RWPE2 (cell line): ENCODE results near the gene DSCAM.
A peak's percentile ranks its signal among the peaks of the same experiment; 100 is the strongest.

ENCODE experiments used
- ATAC-seq: fragments of 200-7000 bp; cut with Tn5 transposase; 3 replicates; pipeline ENCODE4 v1.9.1; 2021; ENCODE audit warnings: low read depth
- DNase-seq: peaks from one replicate; pipeline ENCODE4 v3.0.0-alpha.2; 2020; ENCODE audit warnings: low spot score
- H3K27ac ChIP-seq: fragments of 450-650 bp; 2 replicates; pipeline ENCODE4 v1.5.1; 2017; ENCODE audit warnings: mild to moderate bottlenecking; ENCODE audit not compliant: poor library complexity, severe bottlenecking
- H3K27me3 ChIP-seq: fragments of 250-450 bp; sonication (Bioruptor Pico); 2 replicates; pipeline ENCODE4 v1.5.1; 2021; ENCODE audit warnings: mild to moderate bottlenecking, moderate library complexity; ENCODE audit not compliant: insufficient read depth, poor library complexity, severe bottlenecking
- H3K36me3 ChIP-seq: fragments of 250-450 bp; sonication (Bioruptor Pico); 2 replicates; pipeline ENCODE4 v1.5.1; 2020; ENCODE audit warnings: low read depth, mild to moderate bottlenecking, moderate library complexity
- H3K4me1 ChIP-seq: fragments of 250-450 bp; sonication (Bioruptor Pico); 2 replicates; pipeline ENCODE4 v1.5.1; 2021; ENCODE audit warnings: mild to moderate bottlenecking, moderate library complexity; ENCODE audit not compliant: insufficient read depth, poor library complexity, severe bottlenecking
- H3K4me3 ChIP-seq: fragments of 250-450 bp; sonication (Bioruptor Pico); 2 replicates; pipeline ENCODE4 v1.5.1; 2021; ENCODE audit warnings: mild to moderate bottlenecking, moderate library complexity; ENCODE audit not compliant: severe bottlenecking
- H3K9me3 ChIP-seq: fragments of 250-450 bp; sonication (Bioruptor Pico); 2 replicates; pipeline ENCODE4 v1.5.1; 2021; ENCODE audit warnings: mild to moderate bottlenecking, moderate library complexity; ENCODE audit not compliant: severe bottlenecking
- TF ChIP-seq, protein P1 (sequence below): fragments of 450-650 bp; IDR thresholded peaks from one replicate; pipeline ENCODE4 v1.5.1; 2017; ENCODE audit warnings: mild to moderate bottlenecking, moderate library complexity; ENCODE audit not compliant: poor library complexity, severe bottlenecking

Gene DSCAM

DNA sequence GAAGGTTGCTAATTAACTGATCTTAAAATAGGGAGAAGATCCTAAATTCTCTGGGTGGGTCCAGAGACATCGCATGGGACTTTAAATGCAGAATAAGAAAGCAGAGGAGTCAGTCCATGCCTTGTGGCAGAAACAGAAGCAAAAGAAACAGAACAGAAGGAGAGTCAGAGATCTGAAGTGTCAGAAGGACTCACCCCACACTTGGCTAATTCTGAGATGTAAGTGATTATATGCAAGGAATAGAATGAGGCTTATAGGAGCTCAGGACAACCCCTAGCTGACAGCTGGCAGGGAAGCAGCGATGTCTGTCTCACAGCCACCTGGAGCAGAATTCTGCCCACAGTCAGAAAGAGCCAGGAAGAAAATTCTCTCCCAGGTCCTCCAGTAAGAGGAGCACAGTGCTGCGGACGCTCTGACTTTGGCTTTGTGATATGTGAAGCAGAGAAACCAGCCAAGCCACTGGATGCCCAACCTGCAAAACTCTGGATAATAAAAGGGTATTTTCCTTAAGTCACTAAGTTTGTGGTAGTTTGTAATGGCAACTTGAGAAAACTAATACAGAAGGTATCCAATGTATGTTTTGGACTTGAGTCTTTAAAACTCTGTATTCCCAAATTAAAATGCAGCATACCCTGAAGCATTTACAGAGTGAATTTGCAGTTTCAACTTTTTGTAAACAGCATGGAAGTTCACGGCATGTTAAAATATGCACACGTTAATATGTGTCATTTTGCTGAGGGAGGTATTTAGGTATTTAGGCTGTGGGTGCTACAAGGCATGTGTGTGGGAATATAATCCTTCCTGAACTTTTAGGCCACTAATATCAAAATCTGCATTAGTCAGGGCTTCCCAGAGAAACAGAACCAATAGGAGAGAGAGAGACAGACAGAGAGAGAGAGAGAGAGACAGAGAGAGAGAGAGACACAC, 591.2 kb downstream of the DSCAM start:
- Histone ChIP-seq H3K9me3 (no peaks in the 10 kb centered on the region), H3K27ac (no peak overlapping the region), H3K27me3 (no peaks in the 10 kb centered on the region), H3K36me3 (no peaks in the 10 kb centered on the region), H3K4me1 (peaks cover 24% of the 10 kb centered on the region), H3K4me3 (no peak overlapping the region)
- TF ChIP-seq, protein P1, sequence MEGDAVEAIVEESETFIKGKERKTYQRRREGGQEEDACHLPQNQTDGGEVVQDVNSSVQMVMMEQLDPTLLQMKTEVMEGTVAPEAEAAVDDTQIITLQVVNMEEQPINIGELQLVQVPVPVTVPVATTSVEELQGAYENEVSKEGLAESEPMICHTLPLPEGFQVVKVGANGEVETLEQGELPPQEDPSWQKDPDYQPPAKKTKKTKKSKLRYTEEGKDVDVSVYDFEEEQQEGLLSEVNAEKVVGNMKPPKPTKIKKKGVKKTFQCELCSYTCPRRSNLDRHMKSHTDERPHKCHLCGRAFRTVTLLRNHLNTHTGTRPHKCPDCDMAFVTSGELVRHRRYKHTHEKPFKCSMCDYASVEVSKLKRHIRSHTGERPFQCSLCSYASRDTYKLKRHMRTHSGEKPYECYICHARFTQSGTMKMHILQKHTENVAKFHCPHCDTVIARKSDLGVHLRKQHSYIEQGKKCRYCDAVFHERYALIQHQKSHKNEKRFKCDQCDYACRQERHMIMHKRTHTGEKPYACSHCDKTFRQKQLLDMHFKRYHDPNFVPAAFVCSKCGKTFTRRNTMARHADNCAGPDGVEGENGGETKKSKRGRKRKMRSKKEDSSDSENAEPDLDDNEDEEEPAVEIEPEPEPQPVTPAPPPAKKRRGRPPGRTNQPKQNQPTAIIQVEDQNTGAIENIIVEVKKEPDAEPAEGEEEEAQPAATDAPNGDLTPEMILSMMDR = no peak
- ATAC-seq (no peak), DNase-seq (no peak)

DNA sequence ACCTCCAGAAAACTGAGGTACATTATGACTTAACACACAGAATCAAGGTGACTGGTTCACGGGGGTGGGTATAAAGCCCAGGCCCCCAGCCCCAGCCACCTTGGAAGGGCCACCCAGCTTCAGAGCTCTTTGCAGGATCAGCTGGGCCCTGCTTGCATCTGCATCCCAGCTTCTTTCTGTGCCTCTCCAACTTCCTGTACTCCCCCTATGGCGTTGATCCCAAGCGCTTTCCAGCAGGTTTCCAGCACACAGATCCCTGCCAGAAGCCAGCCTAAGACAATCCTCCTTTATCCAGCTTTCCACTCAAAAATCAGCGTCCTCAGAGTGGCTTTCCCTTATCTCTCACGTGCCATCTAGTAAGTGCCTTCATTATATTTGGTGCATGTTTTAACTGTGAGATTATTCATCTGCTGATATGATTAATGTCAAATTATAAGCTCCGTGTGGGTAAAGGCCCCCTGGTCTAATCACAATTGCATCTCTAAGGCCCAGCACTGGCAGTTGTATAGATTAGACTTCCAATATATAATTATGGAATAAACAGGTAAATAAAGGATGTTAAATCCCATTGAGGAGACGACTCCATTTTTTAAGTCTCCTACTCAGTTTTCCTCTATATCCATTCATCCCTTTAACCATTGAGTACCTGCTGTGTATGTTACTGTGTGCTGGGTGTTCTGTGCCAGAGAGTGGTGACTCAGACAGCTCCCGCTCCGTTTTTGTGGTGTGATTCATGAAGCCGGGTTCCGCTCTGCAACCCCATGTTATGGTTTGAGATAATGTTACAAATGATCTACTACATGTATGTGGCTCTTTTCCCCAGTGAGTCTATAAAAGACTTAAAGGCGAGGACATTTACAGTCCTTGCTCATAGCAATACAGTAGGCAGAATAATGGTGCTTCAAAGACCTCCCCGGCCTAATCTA, 592.2 kb downstream of the DSCAM start:
- H3K36me3 ChIP-seq = no peaks in the 10 kb centered on the region
- no peak overlapping the region for H3K27ac ChIP-seq
- peak; percentile 98 for ATAC-seq
- H3K4me1 ChIP-seq = peaks cover 24% of the 10 kb centered on the region
- H3K27me3 ChIP-seq = no peaks in the 10 kb centered on the region
- H3K9me3 ChIP-seq = no peaks in the 10 kb centered on the region
- peak; percentile 67 for DNase-seq
- TF ChIP-seq, protein P1 = no peak
- no peak overlapping the region for H3K4me3 ChIP-seq

DNA sequence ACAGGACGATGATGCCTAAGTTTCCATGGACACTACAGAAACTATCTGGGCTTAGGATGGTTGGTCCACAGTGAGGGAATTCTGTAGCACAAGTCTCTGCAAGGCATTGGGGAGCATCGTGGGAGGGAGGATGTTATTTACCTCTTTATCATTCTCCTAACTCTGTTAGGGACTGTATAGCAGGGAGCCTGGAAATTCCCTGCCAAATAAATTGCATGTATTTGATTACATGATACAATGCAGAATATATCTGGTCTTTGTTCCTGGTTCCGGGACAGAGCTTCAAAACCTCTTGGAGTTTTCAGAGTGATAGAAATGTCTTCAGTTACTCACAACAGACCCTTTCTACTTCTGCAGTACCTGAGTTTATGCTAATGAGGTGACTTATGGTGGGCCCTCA, 593.8 kb downstream of the DSCAM start:
- H3K9me3 ChIP-seq = no peaks in the 10 kb centered on the region
- H3K4me3 ChIP-seq = no peak overlapping the region
- H3K27ac ChIP-seq = no peak overlapping the region
- no peak for DNase-seq
- H3K36me3 ChIP-seq = no peaks in the 10 kb centered on the region
- ATAC-seq = no peak
- H3K4me1 ChIP-seq = peaks cover 15% of the 10 kb centered on the region
- TF ChIP-seq, protein P1 = no peak
- no peaks in the 10 kb centered on the region for H3K27me3 ChIP-seq

DNA sequence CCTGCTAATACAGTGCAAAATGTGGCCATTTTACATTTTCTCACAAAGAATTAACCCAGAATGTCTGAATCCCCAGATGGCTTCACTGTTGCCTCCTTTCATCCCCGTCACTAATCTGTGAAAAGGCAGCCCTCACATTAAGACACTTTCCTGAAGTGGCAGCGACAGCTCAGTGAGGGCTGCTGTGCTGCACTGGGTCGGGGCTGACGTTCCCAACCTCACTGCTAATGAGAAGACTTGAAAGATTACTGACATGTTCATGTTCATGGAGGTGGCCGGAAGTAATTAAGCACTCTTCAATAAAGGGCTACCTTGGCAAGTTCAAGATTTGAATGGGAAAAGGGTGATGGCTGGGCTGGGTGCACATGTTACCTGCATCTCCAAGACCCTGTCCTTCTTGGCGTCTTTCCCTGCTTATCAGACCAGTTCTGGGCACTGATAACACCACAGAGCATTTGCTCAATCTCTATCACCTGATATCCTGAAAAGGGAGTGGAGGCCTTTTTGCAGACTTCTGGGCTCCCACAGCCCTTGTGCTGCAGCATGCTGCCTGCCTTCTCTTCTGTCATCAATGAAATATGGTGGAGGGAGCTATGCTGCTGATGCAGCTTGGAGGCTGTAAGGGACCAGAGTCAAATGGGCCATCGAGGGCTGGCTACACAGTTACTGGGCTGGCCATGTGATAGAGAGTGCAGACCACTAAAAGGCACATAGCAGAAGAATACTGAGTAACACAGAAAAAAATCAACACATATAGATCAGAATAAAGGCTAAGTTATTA, 596.3 kb downstream of the DSCAM start:
- Histone ChIP-seq H3K36me3 (no peaks in the 10 kb centered on the region), H3K4me3 (no peak overlapping the region), H3K27me3 (no peaks in the 10 kb centered on the region), H3K27ac (no peak overlapping the region), H3K4me1 (peaks cover 11% of the 10 kb centered on the region), H3K9me3 (peaks cover 2% of the 10 kb centered on the region)
- ATAC-seq = no peak
- no peak for DNase-seq
- TF ChIP-seq, protein P1 = no peak
